ENCODE data around the gene LRRC4B. TPM values are rescaled to one million over a fixed set of nuclear protein-coding genes. Genes with fewer than 3 reads are reported as not detected.

Gene LRRC4B
- total RNA-seq, 4 donors from 2014 or later = 0.24 to 1.0 (median 0.81) TPM

DNA sequence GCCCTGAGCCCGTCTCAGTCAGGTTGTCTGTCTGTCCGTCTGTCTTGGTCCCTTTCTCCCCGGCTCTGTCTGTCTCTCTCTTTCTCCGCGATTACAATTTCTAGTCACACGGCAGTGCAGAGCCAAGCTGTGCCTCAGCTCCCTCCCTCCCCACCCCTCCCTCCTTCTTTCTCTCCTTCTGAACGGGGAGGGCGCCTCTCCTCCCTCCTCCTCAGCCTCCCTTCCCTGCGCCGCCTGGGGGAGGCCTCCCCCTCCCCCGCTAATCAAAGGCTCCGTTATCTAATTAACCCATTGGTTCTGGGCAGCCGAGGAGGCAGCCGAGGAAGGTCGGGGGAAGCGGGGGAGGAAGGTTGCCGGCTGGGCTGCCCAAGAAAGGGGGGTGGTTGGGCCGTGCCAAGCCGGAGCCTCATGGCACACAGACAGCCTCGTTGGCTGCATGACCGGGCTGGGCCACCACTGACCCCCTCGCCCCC lies 16.5 kb downstream of the LRRC4B start:
- Histone ChIP-seq H3K4me3 (peak overlapping the region; percentile 10), H3K36me3 (no peaks in the 10 kb centered on the region), H3K4me1 (peaks cover 12% of the 10 kb centered on the region), H3K27ac (no peak overlapping the region), H3K9me3 (no peaks in the 10 kb centered on the region), H3K27me3 (peaks cover 96% of the 10 kb centered on the region)
- DNase-seq (ENCODE audit: low spot score in 2 of 2) = no peak
- under 1% methylated on average over 15 of the region's 22 CpGs for WGBS
- TF ChIP-seq EP300 (IDR thresholded peaks at IDR 0.05) (no peak), POLR2A (IDR thresholded peaks at IDR 0.05) (no peak), POLR2AphosphoS5 (IDR thresholded peaks at IDR 0.05) (no peak)
- TF ChIP-seq, protein P1, sequence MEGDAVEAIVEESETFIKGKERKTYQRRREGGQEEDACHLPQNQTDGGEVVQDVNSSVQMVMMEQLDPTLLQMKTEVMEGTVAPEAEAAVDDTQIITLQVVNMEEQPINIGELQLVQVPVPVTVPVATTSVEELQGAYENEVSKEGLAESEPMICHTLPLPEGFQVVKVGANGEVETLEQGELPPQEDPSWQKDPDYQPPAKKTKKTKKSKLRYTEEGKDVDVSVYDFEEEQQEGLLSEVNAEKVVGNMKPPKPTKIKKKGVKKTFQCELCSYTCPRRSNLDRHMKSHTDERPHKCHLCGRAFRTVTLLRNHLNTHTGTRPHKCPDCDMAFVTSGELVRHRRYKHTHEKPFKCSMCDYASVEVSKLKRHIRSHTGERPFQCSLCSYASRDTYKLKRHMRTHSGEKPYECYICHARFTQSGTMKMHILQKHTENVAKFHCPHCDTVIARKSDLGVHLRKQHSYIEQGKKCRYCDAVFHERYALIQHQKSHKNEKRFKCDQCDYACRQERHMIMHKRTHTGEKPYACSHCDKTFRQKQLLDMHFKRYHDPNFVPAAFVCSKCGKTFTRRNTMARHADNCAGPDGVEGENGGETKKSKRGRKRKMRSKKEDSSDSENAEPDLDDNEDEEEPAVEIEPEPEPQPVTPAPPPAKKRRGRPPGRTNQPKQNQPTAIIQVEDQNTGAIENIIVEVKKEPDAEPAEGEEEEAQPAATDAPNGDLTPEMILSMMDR (IDR thresholded peaks at IDR 0.05) = no peak

DNA sequence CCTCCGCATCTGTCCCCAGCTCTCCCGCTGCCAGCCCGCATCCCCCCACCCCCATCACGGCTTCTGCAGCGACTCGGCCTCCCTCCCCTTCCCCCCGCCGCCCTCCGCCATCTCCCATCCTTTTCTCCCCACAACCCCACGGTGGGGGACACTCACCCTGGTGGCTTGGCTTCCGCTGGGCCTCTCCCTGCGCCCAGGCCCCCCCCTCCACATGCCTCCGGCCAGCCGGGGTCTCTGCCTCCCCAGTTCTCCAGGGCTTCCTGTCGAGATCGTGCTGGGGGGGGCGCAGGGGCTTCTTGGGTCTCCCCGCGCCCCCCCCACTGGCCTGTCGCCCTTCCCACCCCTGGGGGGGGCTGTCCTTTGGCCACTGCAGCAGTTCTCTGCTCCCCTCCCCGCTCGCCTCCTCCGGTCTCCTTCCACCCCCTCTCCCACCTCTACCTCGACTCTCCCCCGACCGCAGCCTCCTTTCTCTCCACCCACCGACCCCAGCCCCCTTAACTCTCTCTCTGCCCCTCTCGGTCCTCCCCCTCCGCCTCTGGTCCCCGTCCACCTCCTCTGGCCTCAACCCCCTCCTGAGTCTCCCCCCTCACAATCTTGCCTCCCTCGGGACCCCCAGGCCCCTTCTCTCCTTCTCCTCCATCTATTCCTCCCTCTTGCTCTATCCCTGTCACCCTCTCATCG lies 17.1 kb downstream of the LRRC4B start:
- Histone ChIP-seq H3K9me3 (no peaks in the 10 kb centered on the region), H3K4me1 (peaks cover 6% of the 10 kb centered on the region), H3K36me3 (no peaks in the 10 kb centered on the region), H3K27me3 (peaks cover 95% of the 10 kb centered on the region), H3K4me3 (peak overlapping the region; percentile 10), H3K27ac (no peak overlapping the region)
- no peak for DNase-seq (ENCODE audit: low spot score in 2 of 2)
- no peak for TF ChIP-seq POLR2A (IDR thresholded peaks at IDR 0.05)
- TF ChIP-seq, protein P1 (IDR thresholded peaks at IDR 0.05) = no peak
- no peak for TF ChIP-seq EP300 (IDR thresholded peaks at IDR 0.05)
- no peak for TF ChIP-seq POLR2AphosphoS5 (IDR thresholded peaks at IDR 0.05)
- WGBS = 14% methylated on average over 29 of the region's 32 CpGs

DNA sequence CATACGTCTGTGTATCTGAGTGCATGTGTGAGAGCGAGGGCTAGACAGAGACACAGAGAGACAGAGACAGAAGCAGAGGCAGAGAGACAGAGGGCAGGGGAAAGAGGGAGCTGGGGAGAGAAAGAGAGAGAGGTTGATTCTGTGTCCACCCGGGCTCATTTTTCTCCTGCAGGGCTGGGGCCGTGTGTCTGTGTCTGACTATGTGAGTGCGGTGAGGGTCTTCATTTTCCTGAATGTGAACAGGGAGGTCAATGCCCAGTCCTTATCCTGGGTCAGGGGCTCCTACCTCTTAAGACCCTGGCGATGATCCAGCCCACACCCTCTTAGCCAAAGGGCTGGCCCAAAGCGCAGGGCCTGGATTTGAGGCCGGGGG lies 17.7 kb downstream of the LRRC4B start:
- Histone ChIP-seq H3K36me3 (no peaks in the 10 kb centered on the region), H3K4me3 (peak overlapping the region; percentile 10), H3K27me3 (peaks cover 93% of the 10 kb centered on the region), H3K9me3 (no peaks in the 10 kb centered on the region), H3K27ac (no peak overlapping the region), H3K4me1 (peaks cover 2% of the 10 kb centered on the region)
- no peak for DNase-seq (ENCODE audit: low spot score in 2 of 2)
- TF ChIP-seq EP300 (IDR thresholded peaks at IDR 0.05) = no peak
- TF ChIP-seq POLR2AphosphoS5 (IDR thresholded peaks at IDR 0.05) = no peak
- TF ChIP-seq, protein P1 (IDR thresholded peaks at IDR 0.05) = no peak
- no peak for TF ChIP-seq POLR2A (IDR thresholded peaks at IDR 0.05)
- WGBS = 55% methylated on average over 8 of the region's 8 CpGs

DNA sequence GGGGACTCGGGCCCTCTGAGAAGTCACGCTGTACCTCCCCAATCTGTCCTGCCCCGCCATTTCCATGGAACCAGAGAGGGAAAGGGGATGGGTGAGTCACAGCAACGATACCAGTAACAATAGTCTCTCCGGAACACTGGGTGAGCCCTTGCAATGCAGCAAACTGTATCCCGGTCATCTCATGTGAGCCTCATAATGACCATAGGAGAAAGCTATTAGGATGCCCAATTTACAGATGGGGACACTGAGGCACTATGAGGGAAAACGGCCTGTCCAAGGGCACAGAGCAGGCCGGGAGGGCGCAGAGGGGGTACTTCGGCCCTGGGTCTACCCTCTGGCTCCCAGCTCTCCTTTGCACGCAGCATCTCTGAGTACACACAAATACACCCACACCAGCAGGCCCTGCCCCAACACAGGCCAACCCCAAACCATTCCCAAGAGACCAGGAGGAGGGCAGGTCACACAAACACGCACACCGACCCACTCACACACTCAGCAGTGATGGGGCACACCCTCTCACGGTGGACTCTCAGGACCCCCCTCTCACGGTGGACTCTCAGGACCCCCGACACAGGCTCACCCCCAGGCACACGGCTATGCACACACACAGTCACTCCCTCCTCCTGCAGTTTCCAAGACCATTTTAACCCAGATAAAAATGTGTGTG lies 18.2 kb downstream of the LRRC4B start:
- Histone ChIP-seq H3K4me3 (no peak overlapping the region), H3K36me3 (no peaks in the 10 kb centered on the region), H3K27ac (no peak overlapping the region), H3K9me3 (no peaks in the 10 kb centered on the region), H3K4me1 (peaks cover 2% of the 10 kb centered on the region), H3K27me3 (peaks cover 88% of the 10 kb centered on the region)
- no peak for TF ChIP-seq POLR2AphosphoS5 (IDR thresholded peaks at IDR 0.05)
- no peak for TF ChIP-seq POLR2A (IDR thresholded peaks at IDR 0.05)
- TF ChIP-seq, protein P1 (IDR thresholded peaks at IDR 0.05) = no peak
- no peak for TF ChIP-seq EP300 (IDR thresholded peaks at IDR 0.05)
- WGBS = 74% methylated on average over 15 of the region's 17 CpGs
- no peak for DNase-seq (ENCODE audit: low spot score in 2 of 2)
